ENCODE measurements around the gene GALNT1.

Gene GALNT1

DNA sequence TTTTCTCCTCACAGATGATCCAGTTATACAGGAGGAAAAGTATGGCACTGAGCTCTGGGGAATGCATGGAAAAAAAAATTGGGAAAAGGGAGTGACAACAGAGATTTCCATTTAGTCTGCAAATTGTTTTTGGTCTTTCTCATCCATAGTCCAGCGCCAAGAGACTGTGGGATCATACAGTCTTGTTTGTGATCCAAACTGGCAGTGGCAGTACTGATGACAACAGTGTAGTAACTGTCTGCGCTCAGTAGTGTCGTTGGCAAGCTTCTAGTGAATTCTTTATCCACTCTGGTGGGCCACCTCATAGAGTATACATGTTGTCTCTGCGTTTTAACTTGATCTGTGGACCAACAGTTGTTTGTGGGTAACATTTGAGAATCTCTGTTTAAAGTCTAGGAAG lies 37.9 kb downstream of the GALNT1 start:
- DNase-seq = no peak

DNA sequence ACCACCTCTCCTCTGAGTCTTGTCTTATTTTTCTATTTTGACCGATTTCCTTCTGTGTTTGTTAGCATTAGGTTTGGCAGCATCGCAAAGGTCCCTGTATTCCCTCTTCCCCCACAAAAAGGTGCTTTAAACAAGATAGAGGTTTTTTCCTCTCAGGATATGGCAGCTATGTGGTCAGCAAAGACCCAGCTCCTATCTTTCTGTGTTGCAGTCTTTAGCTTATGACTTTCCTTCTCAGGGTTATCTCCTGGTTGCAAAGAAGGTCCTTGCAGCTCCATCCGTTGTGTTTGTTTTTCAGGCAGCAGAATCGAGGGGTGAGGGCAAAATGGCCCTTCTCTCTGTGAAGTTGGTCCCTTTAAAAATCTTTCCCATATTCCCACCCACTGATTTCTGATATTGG lies 38.4 kb downstream of the GALNT1 start:
- DNase-seq = no peak

DNA sequence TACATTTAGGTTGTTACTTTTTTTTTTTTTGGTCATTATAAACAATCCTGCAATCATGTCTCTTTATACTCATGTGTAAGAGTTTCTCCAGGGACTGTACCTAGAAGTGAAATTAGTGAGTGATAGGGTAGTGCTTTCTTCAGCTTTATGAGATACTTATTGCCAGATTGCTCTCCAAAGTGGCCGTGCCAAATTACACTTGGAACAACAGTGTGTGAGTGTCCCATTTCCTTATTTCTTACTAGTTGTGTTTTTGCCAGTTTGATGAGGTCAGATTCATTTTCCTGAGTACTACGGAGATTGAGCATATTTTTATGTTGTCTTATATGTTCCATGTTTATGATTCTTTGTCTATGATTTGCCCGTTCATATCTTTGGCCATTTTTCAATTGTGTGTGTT lies 39.2 kb downstream of the GALNT1 start:
- no peak for DNase-seq

DNA sequence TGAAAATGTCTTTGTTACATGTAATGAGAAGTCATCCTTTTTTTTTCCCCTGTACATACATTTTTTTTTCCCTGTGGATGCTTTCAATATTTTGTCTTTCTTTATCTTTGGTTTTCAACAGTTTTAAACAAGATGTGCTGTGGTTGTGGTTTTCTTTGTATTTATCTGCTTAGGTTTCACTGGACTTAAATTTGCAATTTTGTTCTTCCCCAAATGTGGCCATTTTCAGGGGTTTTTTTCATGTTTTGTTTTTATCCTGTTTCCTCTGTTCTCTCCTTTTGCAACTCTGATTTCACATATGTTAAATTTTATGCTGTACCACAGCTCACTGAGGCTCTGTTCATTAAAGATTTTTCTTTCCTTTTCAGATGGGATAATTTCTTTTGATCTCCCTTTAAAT lies 41.7 kb downstream of the GALNT1 start:
- DNase-seq = no peak

DNA sequence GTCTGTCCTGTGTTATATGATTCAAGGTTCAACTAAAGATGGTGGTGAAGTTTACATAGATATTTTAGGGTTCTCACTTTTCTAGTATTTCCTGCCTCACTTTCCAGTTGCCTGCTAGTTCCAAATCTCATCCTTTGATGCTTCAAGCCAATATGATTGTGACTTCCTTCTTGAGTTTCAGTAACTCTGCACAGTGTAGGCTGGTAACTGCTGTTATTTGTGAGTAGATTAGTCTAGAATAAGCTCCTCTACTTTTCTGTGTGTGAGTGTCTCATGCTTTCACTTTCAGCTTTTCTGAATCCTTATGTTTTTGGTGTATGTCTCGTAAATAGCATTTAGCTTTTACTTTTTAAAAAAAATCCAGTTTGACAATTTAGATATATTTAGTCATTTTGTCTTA lies 42.6 kb downstream of the GALNT1 start:
- DNase-seq = no peak

DNA sequence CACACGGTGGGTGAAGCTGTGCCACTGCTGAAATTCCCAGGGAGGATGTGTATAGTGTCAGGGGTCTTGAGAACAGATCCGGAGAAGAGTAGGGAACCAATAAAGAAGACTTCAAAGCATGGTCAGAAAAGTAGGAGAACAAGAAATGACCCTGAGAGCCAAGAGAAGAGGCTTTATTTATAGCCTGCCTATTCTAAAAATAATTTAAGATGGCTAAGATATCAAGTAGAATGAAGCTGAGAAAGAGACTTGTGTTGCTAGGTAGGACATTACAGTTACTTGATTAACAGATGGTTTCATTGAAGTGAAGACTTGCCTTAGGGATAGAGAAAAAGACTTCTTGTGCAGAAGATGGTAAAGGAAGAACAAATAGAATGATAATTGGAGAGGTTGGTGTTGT lies 43.7 kb downstream of the GALNT1 start:
- no peak for DNase-seq

DNA sequence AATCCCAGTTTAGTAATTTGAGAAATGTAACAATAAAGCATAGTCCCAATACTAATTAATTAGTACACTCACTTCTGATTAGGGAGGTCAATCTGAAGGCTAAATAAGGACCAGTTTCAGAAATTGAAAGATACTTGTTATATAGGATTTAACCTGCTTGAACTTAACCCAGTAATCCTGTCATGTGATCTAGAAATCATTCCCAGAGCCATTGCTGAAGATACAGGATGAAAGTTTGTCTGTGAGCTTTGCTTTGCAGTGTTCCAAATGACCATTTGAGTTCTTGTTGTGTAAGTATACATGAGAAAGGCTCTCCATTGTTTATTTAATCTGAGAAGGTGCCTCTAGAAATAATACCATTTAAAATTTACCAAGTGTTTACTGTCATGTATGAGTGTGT lies 52.2 kb downstream of the GALNT1 start:
- DNase-seq = no peak

DNA sequence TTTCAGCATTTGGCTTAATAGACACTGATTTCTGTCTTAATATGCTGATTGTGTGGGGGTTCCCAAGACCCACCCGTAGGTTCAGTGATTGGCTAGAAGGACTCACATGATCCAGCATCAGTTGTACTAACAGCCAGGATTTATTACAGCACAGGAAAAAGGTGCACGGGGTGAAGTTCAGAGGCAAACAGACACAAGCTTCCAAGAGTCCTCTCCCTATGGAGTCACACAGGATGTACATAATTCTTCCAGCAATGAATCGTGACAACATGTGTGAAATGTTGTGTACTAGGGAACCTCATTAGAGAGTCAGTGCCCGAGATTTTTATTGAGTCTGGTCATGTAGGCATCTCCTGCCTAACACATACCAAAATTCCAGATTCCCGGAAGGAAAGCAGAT lies 52.8 kb downstream of the GALNT1 start:
- no peak for DNase-seq

DNA sequence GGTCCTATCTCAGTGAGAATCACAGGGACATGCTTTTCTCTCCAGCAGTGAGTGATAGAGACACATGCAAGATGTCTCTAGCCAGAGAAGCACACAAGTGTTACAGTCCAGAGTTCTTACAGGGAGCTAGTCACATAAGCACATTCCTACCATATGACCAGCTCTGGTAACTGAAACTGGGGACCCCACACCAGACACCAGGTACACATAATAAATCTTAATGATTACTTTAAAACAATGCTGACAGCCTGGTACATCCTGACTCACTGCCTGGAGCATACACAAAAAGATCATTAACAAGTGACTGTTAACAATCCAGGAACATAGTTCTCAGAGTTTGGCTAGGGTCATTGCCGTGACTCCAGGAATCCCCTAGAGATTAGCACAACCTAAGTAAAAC lies 53.6 kb downstream of the GALNT1 start:
- no peak for DNase-seq

DNA sequence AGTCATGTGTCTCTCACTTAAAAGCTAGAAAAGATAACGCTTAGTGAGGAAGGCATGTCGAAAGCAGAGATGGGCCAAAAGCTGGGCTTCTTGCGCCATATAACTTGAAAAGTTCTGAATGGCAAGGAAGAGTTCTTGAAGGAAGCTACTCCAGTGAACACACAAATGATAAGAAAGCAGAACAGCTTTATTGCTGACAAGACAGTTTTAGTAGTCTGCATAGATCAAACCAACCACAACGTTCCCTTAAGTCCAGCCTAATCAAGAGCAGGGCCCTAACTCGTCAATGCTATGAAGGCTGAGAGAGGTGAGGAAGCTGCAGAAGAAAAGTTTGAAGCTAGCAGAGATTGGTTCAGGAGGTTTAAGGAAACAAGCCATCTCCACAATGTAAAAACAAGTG lies 55.7 kb downstream of the GALNT1 start:
- DNase-seq = no peak

DNA sequence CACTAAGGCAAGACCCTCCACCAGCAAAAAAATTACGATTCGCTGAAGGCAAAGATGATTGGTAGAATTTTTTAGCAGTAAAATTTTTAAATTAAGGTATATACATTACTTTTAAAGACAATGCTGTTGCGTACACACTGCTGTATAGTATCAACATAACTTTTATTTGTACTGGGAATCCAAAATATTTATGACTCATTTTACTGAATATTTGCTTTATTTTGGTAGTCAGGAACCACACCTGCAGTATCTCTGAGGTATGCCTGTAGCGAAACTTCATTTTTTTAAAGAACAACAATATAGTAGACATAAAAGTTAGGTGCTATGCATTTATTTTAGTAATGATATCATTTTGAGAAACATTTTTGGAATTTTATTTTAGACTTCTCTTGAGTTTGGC lies 57.8 kb downstream of the GALNT1 start:
- DNase-seq = no peak

DNA sequence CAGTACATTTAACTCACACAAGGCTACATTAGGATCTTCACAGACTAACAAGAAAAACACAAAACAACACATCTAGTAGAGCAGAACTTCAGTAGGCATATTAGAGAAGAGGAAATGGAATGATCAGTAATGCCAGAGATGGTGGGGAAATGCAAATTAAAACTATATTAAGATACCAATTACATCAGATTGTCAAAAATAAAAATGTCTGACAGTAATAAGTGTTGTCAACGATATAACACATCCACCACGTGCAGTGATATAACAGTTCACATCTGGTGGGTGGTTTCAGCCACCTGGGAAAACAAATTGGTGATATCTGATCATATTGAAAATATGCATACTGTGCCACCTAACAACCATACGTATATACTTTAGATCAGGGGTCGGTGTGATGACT lies 59.9 kb downstream of the GALNT1 start:
- DNase-seq = no peak

DNA sequence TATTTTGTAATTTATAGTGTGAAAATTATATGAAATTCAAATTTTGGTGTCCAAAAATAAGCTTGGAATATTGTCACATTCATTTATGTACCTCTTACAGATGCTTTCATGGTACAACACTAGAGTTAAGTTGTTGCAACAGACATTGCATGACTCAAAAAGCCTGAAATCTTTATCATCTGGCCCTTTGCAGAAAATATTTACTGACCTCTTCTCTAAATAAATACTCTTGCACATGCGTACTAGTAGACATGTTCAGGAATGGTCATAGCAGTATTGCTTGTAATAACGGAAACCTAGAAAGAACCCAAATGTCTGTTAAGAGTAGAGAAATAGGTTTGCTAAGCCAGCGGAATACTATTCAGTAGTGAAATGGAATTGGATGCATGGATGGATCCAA lies 60.4 kb downstream of the GALNT1 start:
- DNase-seq = no peak

DNA sequence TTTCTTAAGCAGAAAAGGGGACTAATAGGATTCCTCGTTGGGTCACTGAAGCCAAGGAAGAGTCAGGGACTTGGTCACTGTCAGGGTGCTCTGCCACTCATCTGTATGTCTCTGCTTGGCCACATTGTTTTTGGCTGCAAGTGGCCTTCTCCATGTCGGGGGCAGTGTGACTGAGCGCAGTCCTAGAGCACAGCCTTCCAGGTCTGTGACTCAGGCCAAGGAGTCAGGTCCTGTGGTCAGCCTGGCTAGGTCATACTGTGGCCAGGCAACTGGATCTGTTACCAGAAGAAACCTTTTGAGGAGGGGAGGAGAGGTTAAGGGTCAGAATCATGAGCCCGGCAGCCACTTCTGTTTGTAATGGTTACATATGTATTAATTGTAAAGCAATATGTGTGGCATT lies 61.3 kb downstream of the GALNT1 start:
- DNase-seq = no peak

DNA sequence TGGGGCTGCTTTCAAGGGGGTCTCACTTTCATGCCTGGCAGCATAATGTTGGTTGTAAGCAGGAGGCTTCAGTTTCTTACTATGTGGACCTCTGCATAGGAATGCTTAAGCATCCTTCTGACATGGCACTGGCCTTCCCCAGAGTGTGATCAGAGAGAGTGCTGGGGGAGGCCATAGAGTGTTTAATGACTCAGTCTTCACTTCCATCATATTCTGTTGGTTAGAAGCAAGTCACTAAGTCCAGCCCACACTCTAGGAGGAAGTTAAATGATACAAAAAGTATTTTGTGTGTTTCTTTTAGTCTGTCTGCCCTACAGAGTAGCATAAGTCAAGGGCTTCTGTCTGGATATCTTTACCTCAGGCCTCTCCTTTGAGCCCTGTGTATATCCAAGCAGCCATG lies 64.9 kb downstream of the GALNT1 start:
- DNase-seq = no peak

DNA sequence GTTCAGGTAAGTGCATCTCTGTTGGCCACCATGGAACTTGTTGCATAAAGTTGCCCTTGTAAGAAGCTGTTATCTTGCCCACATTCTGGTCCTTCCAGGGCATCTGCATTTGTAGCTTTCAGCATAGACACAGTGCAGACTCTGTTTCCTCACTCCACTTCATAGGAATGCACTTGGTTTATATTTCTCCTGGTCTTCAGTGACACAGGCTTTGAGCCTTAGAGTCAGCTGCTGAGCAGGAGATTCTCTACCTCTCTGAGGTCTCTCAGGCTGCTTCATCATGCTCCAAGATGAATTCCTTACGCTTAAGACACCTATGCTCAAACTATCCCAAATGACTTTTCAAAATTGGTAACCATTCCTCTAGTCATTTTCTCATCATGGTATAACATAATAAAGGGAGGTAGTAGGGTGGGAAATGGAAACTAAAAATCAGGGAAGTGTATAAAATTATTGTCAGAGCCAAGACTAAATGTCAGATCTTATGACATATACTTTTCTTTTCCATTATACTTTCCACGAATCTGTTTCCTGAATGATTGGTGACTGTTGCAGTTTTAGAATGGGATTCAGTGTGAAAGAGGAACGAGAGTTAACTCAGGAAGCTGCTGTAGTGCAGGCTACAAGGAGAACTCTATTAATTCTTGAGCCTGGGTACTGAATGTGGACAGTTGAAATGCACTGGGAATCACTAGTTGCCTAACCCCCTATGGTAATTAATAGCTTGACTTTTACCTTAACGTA lies 72.0 kb downstream of the GALNT1 start:
- no peak for DNase-seq

DNA sequence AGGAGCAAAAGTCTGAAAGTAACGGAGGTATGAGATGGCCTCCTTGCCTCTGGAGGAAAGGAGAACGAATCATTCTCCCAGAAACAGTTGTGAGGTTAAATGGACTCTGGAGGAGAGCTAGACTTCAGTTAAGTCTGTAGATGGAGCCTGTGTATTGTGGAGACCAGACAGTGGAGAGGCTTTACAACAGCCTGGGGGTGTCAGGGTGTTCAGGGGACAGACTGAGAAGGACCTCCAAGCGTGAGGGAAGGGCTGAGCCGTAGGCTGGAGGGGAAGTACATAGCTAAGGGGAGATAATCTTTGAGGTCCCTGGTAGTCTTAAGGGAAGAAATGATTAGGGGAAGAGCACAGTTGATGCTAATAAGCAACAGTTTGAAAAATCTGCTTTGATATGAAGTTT lies 76.6 kb downstream of the GALNT1 start:
- no peak for DNase-seq

DNA sequence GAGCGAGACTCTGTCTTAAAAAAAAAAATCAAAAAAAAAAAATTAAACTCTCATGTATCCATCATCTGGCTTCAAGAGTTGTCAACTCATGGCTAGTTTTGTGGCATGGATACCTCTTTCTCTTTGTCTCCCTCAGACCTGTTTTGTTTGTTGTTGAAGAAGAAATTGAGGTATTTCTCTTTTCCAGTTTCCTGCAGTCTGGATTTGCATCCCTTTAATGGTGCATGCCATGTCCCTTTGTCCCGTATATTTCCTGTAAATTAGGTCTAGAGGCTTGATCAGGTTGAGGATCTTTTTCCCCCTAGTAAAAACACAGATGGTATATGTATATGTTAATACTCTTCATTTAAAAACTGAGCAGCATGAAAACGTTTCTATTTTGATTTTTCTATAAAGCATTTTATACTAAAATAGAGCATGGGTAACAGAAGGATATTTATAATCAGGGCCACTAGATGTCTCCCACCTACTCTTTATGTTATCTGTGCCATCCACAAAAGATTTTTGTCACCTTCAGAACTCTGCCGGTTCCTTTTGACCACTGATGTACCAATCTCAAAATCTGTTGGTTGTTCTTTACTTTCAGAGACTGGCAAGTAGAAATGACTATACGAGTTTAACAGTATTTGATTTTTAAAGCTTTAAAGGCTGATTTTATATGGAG lies 80.1 kb downstream of the GALNT1 start:
- DNase-seq = no peak

DNA sequence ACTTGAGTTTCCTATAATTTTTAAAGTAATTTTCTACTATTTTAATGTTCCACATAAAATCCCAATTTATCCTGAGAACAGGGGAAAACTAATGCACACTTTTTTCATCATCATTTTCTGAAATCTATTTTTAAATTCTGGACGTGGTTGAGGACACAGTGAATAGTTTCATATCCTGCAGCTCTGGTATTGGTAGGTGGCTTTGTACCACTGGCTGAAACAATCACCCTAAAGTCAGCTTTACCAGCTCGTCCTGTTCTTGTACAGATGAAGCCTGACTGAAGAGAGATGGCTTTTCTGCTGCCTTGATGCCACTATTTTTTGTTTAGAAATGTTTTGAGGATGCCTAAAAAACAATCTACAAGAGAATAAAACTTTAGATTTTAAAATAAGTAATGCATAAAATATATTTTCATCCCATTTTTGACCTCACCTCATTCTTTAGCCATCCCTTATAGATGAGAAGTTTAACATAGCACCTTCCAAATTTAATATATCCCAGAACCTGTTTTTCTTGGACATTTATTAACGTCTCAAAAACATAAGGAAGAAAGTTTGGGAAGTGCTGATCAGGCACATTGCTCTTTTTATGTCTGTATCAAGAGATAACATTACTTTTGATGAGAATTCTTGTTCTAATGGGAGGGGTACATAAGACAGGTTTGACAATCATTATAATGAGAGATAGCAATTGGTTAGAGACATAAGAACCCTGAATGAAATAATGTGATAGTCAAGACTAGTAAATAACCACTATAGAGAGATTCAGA lies 80.9 kb downstream of the GALNT1 start:
- DNase-seq = no peak

DNA sequence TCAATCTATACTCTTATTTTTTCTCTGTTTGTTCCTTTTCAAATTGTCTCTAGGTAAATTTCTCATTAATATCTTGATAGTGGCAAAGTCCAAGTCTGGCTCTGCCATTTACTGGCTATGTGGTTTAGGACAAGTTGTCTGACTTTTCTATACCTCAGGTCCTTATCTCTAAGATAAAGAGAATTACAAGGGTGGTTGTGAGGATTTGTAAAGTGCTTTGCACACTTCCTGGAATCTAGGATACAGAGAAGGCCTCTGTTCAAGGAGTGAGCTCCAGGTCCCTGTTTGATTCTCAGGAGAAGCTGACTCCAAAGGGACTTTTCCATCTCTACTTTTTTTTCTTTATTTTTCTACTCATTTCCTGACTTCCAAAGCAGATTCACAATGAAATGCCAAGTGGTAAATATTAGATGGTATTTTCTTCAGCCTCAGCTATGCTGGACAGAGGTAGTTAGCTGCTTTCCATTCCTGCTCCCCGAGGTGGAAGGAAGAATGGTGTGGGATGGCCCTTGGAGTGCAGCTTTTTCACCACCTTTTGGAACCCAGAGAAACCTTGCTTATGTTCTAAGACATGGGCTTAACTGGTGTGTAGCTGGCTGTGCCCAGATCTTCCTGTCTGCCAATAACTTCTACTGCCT lies 90.5 kb downstream of the GALNT1 start:
- DNase-seq = no peak

DNA sequence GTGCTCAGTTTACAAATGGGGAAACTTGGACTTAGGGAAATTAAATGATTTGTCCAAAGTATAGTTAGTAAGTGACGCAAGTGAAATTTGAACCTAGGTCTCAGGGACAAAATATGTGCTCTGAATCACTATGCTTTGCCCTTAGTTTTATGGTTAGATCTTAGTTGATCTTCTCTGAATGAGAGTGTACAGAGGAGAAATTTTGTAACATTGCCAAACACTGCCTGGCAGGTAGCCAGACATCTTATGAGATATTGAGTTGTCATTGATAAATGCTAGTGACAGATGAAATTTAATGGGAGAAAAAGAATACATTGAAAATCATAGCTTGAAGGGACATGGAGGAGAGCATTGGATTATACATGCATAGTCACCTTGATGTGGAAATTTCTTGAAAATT lies 91.4 kb downstream of the GALNT1 start:
- DNase-seq = no peak

DNA sequence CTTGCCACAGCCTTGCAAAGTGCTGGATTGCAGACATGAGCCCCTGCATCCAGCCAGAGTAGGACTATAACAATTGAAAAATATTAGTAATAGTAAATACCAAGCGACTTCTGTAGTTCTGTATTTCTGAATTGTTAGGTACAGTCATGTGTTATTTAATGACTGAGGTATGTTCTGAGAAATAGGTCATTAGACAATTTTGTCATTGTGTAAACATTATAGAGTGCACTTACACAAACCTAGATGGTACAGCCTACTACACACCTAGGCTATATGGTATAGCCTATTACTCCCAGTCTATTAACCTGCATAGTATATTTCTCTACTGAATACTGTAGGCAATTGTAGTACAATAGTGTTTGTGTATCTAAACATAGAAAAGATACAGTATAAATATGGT lies 92.1 kb downstream of the GALNT1 start:
- DNase-seq = no peak

DNA sequence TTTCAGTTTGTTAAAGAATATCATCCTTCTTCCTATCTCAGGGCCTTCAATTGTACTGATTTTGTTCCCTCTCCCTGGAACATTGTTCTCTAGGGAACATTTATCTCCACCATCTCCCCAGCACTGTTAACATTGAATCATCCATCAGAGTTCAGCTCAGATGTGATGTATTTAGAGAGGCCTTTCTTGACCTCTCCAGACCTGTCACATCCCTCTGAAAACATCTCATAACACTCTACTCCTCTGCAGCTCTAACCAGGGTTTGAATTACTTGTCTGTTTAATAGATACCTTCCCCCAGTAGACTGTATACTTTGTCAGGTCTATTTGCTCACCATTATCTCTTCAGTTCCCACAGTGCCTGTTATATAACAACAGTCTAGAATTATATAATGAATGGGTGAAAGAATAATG lies 98.6 kb downstream of the GALNT1 start:
- DNase-seq = no peak
